Right atrium auricular region (tissue), 2 donors: ENCODE data around the gene ITGB4. TPM values are rescaled to one million over a fixed set of nuclear protein-coding genes. Genes with fewer than 3 reads are reported as not detected.

ENCODE experiments used
- DNase-seq: peaks from one replicate; pipeline ENCODE4 v3.0.0-alpha.2; 2019; ENCODE audit warnings: low spot score
- H3K27ac ChIP-seq, 2 donors: fragments of 200-600 bp; sonication (generic); 1 replicate in 1 of 2; 2 replicates in 1 of 2; pipeline ENCODE4 v1.5.1; 2016 to 2019
- H3K27me3 ChIP-seq, 2 donors: fragments of 200-600 bp; sonication (generic); one replicate each; pipeline versions ENCODE4 v1.5.1 to v1.6.0; 2017 to 2019
- H3K36me3 ChIP-seq: fragments of 200-600 bp; sonication (generic); one replicate; pipeline ENCODE4 v1.5.1; 2016
- H3K4me1 ChIP-seq, 2 donors: fragments of 200-600 bp; sonication (generic); one replicate each; pipeline versions ENCODE4 v1.5.1 to v1.6.0; 2017 to 2019
- H3K4me3 ChIP-seq, 2 donors: fragments of 200-600 bp; sonication (generic); 1 replicate in 1 of 2; 2 replicates in 1 of 2; pipeline ENCODE4 v1.5.1; 2017 to 2019; ENCODE audit warnings: mild to moderate bottlenecking in 1 of 2, moderate library complexity in 1 of 2
- H3K9me3 ChIP-seq, 2 donors: fragments of 200-600 bp; sonication (generic); one replicate each; pipeline ENCODE4 v1.5.1; 2019
- total RNA-seq, 2 donors: library from RNA; depleted of rRNA; stranded (reverse); fragments of >200 nt; gene quantifications; one replicate each; pipeline ENCODE4 v1.1.0, GENCODE V29; 2016
- TF ChIP-seq, protein P1 (sequence below), 2 donors: fragments of 200-600 bp; sonication (generic); IDR thresholded peaks; one replicate each; pipeline ENCODE4 v1.5.1; 2019; ENCODE audit warnings: antibody characterized with exemption in 2 of 2

ITGB4 gene
- total RNA-seq, 2 donors from 2014 or later = 11.1 to 37.5 TPM

DNA sequence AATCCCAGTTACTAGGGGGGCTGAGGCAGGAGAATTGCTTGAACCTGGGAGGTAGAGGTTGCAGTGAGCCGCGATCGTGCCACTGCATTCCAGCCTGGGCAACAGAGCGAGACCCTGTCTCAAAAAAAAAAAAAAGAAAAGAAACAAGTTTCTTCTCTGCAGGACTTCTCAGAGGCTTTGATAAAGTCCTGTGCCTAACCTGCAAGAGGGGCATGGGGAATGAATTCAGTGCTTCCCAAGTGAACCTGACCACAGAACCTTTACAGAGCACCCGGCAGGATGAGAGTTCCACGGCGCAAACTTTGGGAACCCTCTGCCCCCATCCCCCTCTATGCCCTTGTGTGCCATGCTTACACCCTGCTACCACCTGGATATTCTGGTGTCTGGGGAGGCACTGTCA lies 17.9 kb downstream of the ITGB4 start:
- H3K36me3 ChIP-seq = no peaks in the 10 kb centered on the region

DNA sequence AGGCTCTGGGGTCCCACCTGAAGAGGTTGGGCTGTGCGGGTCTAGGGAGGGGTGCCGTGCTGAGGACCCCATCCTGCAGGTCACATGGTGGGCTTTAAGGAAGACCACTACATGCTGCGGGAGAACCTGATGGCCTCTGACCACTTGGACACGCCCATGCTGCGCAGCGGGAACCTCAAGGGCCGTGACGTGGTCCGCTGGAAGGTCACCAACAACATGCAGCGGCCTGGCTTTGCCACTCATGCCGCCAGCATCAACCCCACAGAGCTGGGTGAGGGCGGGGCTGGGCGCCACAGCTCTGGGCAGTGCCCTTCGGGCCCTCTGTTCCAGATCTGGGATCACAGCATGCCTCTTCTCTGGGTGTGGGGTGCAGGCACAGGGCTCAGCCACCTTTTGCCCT lies 18.5 kb downstream of the ITGB4 start:
- DNase-seq = no peak
- no peak overlapping the region for H3K4me3 ChIP-seq

More for the DNA sequence above, 17.9 kb downstream of the ITGB4 start:
- TF ChIP-seq, protein P1, sequence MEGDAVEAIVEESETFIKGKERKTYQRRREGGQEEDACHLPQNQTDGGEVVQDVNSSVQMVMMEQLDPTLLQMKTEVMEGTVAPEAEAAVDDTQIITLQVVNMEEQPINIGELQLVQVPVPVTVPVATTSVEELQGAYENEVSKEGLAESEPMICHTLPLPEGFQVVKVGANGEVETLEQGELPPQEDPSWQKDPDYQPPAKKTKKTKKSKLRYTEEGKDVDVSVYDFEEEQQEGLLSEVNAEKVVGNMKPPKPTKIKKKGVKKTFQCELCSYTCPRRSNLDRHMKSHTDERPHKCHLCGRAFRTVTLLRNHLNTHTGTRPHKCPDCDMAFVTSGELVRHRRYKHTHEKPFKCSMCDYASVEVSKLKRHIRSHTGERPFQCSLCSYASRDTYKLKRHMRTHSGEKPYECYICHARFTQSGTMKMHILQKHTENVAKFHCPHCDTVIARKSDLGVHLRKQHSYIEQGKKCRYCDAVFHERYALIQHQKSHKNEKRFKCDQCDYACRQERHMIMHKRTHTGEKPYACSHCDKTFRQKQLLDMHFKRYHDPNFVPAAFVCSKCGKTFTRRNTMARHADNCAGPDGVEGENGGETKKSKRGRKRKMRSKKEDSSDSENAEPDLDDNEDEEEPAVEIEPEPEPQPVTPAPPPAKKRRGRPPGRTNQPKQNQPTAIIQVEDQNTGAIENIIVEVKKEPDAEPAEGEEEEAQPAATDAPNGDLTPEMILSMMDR (IDR thresholded peaks at IDR 0.05) = no peak
- no peak overlapping the region for H3K27ac ChIP-seq
- DNase-seq = no peak
- H3K9me3 ChIP-seq = no peaks in the 10 kb centered on the region
- peaks cover 0 to 6% of the 10 kb centered on the region in 2 donors for H3K4me1 ChIP-seq
- no peak overlapping the region for H3K4me3 ChIP-seq
- H3K27me3 ChIP-seq = no peaks in the 10 kb centered on the region

DNA sequence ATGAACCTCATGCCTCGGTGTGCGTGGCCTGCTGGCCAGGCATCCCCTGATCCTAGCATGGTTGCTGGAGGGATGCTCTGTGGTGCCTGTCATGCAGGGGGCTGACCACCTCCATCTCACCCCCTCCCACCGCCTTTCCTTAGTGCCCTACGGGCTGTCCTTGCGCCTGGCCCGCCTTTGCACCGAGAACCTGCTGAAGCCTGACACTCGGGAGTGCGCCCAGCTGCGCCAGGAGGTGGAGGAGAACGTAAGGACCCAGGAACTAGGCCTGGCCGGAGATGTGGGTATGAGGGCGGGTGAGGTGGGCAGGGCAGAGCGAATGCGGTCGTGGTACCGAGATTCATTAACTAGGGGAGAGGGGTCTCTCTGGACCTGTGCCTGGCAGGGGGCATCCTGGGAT lies 19.0 kb downstream of the ITGB4 start:
- Histone ChIP-seq H3K4me1 (peaks cover 0 to 6% of the 10 kb centered on the region in 2 donors), H3K9me3 (no peaks in the 10 kb centered on the region), H3K36me3 (no peaks in the 10 kb centered on the region), H3K4me3 (no peak overlapping the region), H3K27ac (no peak overlapping the region), H3K27me3 (no peaks in the 10 kb centered on the region)
- DNase-seq = no peak
- TF ChIP-seq, protein P1 (IDR thresholded peaks at IDR 0.05) = no peak

More for the DNA sequence above, 18.5 kb downstream of the ITGB4 start:
- Histone ChIP-seq H3K9me3 (no peaks in the 10 kb centered on the region), H3K36me3 (no peaks in the 10 kb centered on the region), H3K27me3 (no peaks in the 10 kb centered on the region), H3K4me1 (peaks cover 0 to 6% of the 10 kb centered on the region in 2 donors), H3K27ac (no peak overlapping the region)
- TF ChIP-seq, protein P1 (IDR thresholded peaks at IDR 0.05) = no peak

DNA sequence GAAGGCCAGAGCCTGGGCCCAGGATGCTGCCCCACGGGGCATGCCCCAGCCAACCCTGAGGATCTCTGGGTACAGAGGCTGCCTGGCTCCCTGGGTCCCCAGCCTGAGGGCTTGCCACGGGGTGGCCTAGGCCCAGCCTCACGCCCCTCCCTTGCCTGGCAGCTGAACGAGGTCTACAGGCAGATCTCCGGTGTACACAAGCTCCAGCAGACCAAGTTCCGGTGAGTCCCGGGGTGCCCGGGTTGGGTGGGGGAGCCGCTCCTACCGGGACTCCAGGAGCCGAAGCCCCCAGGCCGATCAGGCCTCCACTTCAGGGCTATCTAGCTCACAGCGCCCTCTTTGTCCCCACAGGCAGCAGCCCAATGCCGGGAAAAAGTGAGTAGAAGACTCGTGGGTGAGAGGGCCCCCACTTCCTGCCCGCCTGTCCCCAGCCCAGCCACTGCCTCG lies 19.4 kb downstream of the ITGB4 start:
- H3K36me3 ChIP-seq = no peaks in the 10 kb centered on the region
- H3K4me1 ChIP-seq = peaks cover 0 to 6% of the 10 kb centered on the region in 2 donors
- TF ChIP-seq, protein P1 (IDR thresholded peaks at IDR 0.05) = no peak
- no peaks in the 10 kb centered on the region for H3K9me3 ChIP-seq
- no peak for DNase-seq
- no peaks in the 10 kb centered on the region for H3K27me3 ChIP-seq
- H3K4me3 ChIP-seq = no peak overlapping the region
- no peak overlapping the region for H3K27ac ChIP-seq

DNA sequence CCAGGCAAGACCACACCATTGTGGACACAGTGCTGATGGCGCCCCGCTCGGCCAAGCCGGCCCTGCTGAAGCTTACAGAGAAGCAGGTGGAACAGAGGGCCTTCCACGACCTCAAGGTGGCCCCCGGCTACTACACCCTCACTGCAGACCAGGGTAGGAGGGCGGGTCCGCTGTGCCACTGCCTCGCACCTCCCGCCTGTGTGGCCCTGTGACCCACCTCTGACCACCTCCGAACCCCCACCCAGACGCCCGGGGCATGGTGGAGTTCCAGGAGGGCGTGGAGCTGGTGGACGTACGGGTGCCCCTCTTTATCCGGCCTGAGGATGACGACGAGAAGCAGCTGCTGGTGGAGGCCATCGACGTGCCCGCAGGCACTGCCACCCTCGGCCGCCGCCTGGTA lies 21.1 kb downstream of the ITGB4 start:
- no peak overlapping the region for H3K27ac ChIP-seq
- TF ChIP-seq, protein P1 (IDR thresholded peaks at IDR 0.05) = no peak
- peaks cover 0 to 8% of the 10 kb centered on the region in 2 donors for H3K4me1 ChIP-seq
- no peaks in the 10 kb centered on the region for H3K36me3 ChIP-seq
- no peaks in the 10 kb centered on the region for H3K27me3 ChIP-seq
- DNase-seq = no peak
- H3K4me3 ChIP-seq = no peak overlapping the region
- no peaks in the 10 kb centered on the region for H3K9me3 ChIP-seq

DNA sequence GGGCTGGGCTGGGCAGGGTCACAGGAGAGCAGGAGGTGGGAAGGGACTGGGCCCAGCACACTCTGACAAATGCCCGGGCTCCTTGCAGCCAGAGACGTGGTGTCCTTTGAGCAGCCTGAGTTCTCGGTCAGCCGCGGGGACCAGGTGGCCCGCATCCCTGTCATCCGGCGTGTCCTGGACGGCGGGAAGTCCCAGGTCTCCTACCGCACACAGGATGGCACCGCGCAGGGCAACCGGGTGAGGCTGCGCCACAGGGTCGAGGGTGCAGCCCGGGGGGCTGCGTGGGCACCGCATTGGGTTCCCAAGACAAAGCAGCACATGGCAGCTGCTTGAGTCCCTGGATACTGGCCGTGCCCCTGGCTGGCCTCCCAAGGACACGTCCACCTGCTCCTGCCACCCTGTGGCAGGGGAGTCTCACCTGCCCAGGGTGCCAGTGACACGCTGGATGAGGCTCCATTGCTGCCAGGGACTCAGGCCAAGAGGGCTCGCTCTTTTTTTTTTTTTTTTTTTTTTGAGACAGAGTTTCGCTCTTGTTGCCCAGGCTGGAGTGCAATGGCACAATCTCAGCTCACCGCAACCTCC lies 22.5 kb downstream of the ITGB4 start:
- H3K27me3 ChIP-seq = no peaks in the 10 kb centered on the region
- TF ChIP-seq, protein P1 (IDR thresholded peaks at IDR 0.05) = no peak
- DNase-seq = no peak
- no peaks in the 10 kb centered on the region for H3K36me3 ChIP-seq
- no peak overlapping the region for H3K4me3 ChIP-seq
- peaks cover 0 to 6% of the 10 kb centered on the region in 2 donors for H3K4me1 ChIP-seq
- no peaks in the 10 kb centered on the region for H3K9me3 ChIP-seq
- H3K27ac ChIP-seq = no peak overlapping the region
